ENCODE measurements around the gene NME4.
A peak's percentile ranks its signal among the peaks of the same experiment; 100 is the strongest.

Gene NME4

GRCh38 chr16:397736-398332, 835 bp downstream of the NME4 start:
- Histone ChIP-seq H3K9me3 (ENCODE audit: control insufficient read depth, insufficient read depth, low read depth, low read length) (no peaks in the 10 kb centered on the region), H3K4me1 (ENCODE audit: control insufficient read depth, insufficient read depth, low read length) (no peaks in the 10 kb centered on the region), H3K36me3 (ENCODE audit: control insufficient read depth in 2 of 2, insufficient read depth in 1 of 2, low read length in 2 of 2) (peaks cover 0 to 27% of the 10 kb centered on the region in 2 experiments; a peak in 1 of 3 replicates), H3K27ac (ENCODE audit: extremely low read depth, low read depth, low read length) (peak overlapping the region; percentile 46; the same call in 1 of the 2 replicates), H3K4me3 (ENCODE audit: low read depth, low read length) (no peak overlapping the region)
- POLR2A ChIA-PET: no interaction called here
- CTCF ChIA-PET: no interaction called here
- TF ChIP-seq ZNF610 (tag by site-specific recombination; IDR thresholded peaks at IDR 0.05; ENCODE audit: borderline replicate concordance) (no peak), ZBTB17 (tag by site-specific recombination; IDR thresholded peaks at IDR 0.05) (peak; percentile 65), ZNF843 (tag by site-specific recombination; IDR thresholded peaks at IDR 0.05) (0 out of 2 replicates have a peak, but pooled peaks have one; percentile 22), RBAK (tag by site-specific recombination; IDR thresholded peaks at IDR 0.05) (no peak), HIC1 (tag by site-specific recombination; IDR thresholded peaks at IDR 0.05) (peak; percentile 29; the same call in 1 of the 2 replicates), ZNF747 (tag by site-specific recombination; IDR thresholded peaks at IDR 0.05) (no peak), ZNF112 (tag by site-specific recombination; IDR thresholded peaks at IDR 0.05) (no peak), ZNF571 (tag by site-specific recombination; IDR thresholded peaks at IDR 0.05) (no peak), ZNF785 (tag by site-specific recombination; IDR thresholded peaks at IDR 0.05) (no peak), ZNF670 (tag by site-specific recombination; IDR thresholded peaks at IDR 0.05; ENCODE audit: low read depth) (no peak), AEBP2 (tag by site-specific recombination; IDR thresholded peaks at IDR 0.05; ENCODE audit: borderline replicate concordance) (no peak), TRIM28 (IDR thresholded peaks at IDR 0.05; ENCODE audit: borderline replicate concordance, low read length) (no peak), ZXDB (tag by site-specific recombination; IDR thresholded peaks at IDR 0.05) (no peak), PRDM10 (tag by site-specific recombination; IDR thresholded peaks at IDR 0.05) (peak; percentile 42), SP7 (tag by site-specific recombination; IDR thresholded peaks at IDR 0.05) (no peak), SCRT2 (tag by site-specific recombination; IDR thresholded peaks at IDR 0.05) (peak; percentile 56; the same call in 1 of the 2 replicates), ZNF549 (tag by site-specific recombination; IDR thresholded peaks at IDR 0.05) (no peak), MZF1 (tag by site-specific recombination; IDR thresholded peaks at IDR 0.05; ENCODE audit: borderline replicate concordance) (no peak), ZNF341 (tag by site-specific recombination; IDR thresholded peaks at IDR 0.05; ENCODE audit: low read depth) (0 out of 2 replicates have a peak, but pooled peaks have one; percentile 13), PRDM1 (tag by site-specific recombination; IDR thresholded peaks at IDR 0.05) (no peak), ZFHX2 (tag by site-specific recombination; conservative IDR thresholded peaks at IDR 0.05) (no peak), ZNF580 (tag by site-specific recombination; IDR thresholded peaks at IDR 0.05) (no peak), YY2 (tag by site-specific recombination; IDR thresholded peaks at IDR 0.05) (no peak), ZBTB20 (tag by site-specific recombination; IDR thresholded peaks at IDR 0.05) (peak; percentile 99), ZNF2 (tag by site-specific recombination; IDR thresholded peaks at IDR 0.05) (peak; percentile 52; the same call in 1 of the 2 replicates), ZNF701 (tag by site-specific recombination; IDR thresholded peaks at IDR 0.05) (no peak), PRDM4 (tag by site-specific recombination; IDR thresholded peaks at IDR 0.05) (peak; percentile 78), ZNF621 (tag by site-specific recombination; IDR thresholded peaks at IDR 0.05) (no peak), SCRT1 (tag by site-specific recombination; IDR thresholded peaks at IDR 0.05; ENCODE audit: borderline replicate concordance) (0 out of 2 replicates have a peak, but pooled peaks have one; percentile 21), KLF16 (tag by site-specific recombination; IDR thresholded peaks at IDR 0.05) (0 out of 2 replicates have a peak, but pooled peaks have one; percentile 17)
